Measurements from ENCODE around the gene ZDHHC9.
A peak's percentile ranks its signal among the peaks of the same experiment; 100 is the strongest.

Gene ZDHHC9

DNA sequence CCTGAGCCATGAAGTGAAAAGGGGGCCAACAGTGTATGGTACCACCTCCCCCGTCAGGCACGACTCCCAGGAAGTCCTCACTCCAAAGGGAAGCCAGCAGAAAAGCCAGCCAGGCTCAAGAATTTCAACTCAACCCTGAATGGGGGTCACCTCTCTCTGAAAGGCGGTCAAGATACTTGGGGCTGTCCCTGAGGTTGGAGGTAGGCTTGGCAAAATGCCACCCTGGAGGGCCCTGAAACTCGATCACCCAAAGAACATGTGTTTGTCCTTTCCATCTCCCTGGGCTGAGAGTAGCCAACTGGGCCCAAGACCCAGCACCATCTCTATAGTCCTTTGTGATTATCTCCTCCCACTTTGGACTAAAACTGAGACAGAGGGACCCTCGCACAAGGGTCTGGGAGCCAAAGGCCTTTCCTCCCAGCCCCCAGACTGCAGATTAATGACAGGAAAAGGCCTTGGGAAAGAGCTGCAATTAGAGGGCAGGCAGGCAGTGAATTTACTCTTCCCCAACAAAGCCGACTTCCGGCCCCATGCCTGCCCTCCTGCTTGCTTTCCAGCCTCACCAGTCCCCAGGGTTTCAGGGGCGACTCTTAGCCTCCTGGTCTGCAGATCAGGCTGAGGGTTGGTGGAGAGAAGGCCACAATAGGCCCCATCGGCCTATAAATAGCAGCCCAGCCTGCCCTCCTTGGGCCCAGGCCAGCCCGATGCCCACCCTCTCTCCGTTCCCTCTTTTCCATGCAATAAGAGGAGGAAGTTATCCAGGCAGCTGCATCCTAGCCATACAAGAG is 58.3 kb downstream of the ZDHHC9 start:
- no peak for DNase-seq

DNA sequence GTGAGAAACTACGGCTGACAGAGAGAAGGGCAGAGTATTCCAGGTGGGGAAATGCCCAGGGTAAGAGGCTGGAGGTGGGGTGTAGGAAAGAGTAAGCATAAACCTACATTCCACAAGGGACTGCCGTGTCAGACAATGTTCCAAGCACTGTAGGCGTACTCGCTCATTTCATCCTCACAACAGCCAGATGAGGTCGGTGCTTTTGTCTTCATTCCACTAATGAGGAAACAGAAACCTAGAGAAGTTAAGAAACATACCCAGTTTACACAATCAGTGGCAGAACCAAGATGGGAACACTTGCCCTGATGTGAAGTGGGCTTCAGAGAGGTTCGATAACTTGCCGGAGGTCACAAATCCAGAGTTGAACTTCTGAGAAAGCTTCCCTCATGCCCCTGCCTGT is 59.3 kb downstream of the ZDHHC9 start:
- DNase-seq = no peak

DNA sequence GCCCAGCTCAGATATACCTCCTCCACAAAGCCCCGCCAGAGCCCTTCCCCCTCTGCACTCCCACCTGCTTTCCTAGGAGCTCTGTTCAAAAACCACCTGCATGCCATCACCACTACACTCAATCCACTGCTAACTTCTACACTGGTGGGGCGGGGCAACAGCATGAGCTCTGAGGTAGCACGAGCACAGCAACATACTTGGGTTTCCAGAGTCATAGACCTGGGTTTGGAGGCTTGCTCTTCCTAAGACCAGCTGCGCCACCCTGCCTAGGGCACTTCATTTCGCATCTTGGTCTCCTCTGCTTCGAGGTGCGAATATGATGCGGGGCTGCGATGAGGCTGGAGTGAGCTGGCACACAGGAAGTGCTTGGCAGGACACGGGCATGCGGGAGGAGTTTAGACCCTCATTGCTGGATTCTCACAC is 60.4 kb downstream of the ZDHHC9 start:
- peak; percentile 34 for DNase-seq

DNA sequence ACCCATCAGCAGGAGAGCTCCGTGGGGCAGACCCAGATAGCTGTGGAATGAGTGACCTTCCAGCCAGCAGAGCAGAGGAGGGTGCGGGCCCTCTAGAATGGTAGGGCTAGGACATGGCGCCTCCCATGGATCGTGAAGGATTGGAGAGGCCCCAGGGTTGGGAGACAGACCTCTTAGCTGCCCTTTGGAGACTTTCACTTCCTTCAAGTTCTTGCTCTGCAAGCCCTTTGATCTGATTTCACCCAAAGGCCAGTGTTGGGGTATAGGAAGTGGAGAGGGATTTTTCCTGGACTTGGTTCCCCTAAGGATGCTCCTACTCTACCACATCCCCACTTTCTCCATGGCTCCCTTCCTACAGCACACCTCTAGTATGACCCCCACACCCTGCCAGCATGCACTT is 61.0 kb downstream of the ZDHHC9 start:
- DNase-seq = no peak

DNA sequence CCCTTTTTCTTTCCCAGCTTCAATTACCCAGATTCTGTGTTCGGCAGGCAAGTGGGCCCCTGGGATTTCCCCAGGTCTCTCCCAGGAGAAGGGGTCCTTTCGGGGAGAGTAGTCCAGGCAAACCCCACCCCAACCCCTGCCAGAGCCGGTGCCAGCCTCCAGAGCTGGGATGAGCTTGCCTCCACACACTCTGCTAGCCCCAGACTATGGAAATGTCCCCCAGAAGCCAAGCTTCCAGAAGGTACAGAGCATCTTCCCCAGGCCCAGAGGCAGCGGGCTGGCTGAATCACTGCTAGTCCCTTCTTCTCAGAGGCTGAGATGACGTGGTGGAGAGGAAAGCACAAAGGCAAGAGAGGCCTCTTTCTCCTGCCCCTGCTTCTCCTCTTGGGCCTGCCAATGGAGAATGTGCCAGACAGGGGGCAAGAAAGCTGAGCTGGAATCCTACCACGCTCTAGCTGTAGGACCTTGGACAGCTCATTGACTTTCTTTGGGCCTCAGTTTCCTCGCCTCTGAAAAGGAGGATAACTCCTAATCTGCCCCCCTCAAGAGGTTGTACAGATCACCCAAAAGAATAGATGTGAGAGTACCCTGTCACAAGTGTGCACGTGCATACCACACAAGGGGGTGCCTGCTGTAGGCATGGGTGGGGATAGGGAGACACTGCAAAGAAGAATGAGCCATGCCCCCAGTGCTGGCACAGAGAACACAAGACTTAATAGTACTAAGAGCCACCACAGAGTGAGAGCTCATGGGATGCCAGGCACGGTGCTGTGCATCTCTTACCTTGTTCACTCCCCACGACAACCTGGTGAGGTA is 61.8 kb downstream of the ZDHHC9 start:
- peak; percentile 37 for DNase-seq

DNA sequence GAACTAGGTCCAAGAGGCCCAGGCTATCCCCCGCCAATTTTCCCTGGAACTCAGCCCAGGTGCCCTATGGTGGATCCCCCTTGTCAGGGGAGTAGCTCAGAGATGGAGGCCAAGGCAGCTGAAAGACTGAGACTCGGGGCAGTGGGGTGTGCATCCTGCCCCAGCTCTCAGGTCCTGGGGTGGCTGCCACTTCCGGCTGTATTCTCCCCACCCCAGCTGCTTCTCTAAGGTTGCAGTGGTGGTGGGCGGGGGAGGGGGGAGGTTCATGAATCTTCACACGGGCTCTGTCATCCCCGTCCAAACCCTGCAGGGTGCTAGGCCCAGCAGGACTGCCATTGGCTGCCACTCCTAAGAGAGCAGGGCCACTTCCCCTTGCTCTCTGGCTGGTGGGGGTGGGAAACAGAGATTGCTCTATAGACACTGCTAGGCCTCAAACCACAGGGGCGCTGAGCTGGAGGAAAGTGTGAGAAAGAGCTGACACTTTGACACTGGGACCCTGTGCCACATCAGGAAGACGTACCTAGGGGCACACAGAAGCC is 62.5 kb downstream of the ZDHHC9 start:
- peak; percentile 68 for DNase-seq

DNA sequence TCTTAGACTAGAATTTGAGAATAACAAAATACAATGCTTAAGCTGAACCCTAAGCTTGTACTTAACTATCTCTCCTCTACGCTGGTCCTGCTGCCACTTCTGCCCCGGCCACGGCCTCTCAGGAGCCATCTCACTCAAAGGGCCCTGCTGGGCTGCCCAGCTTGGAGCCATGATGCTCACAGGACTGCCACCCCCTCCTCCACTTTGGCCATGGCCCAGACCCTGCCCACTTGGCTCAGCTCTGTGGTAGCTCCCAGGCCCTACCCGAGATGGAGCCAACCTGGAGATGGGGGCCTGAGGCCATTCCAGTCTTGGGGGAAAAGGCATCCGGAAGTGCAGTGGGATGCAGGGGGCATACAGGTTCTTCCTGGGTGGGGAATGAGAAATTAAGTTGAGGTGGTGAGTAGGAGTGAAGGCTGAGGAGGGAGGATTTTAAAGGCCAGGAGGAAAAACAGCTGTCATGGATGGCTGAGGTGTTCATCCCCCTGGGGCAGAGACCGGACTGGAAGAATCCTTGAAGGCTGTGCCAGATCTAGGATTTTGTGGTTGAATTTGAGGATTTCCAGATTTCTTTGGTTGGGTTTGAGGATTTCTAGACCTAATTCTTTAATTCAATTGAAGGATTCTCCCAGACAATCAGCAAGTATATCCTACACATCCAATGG is 63.1 kb downstream of the ZDHHC9 start:
- no peak for DNase-seq

DNA sequence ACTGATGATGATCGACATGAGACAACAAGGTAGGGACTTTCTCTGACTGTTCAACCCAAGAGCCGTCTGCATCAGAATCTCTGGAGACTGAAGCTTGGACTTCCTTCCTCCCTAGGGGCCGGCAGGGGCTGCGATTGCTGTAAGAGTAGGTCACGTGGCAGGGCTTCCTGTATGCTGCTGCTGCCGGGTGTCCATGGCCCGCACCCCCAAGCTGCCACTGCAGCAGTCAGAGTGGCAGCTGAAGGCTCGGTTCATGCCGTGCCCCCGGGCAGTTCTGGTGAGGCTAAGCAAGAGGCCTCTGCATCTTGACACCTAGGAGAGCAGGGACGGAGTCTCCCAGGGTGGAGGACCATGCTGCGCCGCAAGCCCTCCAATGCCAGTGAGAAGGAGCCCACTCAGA is 63.9 kb downstream of the ZDHHC9 start, which contains the start of gene SASH3:
TSS of gene SASH3 (plus strand) at position 203 of the 400 bp plus-strand sequence. CDS start at position 352, 149 bp downstream.
- peak; percentile 45 for DNase-seq

DNA sequence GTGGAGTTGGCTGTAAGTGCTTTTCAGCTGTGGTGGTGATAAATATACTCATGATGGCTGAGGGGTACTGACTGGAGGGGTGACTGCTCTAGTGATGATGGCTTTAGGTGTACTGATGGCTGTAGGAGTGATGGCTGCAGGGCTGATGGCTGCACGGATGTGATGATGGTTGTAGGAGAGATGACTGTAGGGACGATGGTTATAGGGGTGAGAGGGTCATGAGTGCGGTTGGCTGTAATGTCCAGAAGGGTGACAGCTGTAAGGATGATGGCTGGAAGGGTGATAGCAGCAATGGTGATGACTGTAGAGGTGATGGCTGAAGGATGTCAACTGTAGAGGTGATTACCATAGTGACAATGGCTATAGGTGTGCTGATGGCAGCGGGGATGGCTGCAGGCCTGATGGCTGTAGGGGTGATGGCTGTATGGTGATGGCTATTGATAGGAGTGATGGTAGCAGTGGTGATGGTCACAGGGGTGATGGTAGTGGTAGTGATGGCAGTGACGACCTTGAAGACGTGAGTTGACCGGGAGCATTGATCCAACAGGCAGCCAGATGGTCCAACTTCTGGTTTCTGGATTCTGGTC is 64.5 kb downstream of the ZDHHC9 start:
- no peak for DNase-seq

DNA sequence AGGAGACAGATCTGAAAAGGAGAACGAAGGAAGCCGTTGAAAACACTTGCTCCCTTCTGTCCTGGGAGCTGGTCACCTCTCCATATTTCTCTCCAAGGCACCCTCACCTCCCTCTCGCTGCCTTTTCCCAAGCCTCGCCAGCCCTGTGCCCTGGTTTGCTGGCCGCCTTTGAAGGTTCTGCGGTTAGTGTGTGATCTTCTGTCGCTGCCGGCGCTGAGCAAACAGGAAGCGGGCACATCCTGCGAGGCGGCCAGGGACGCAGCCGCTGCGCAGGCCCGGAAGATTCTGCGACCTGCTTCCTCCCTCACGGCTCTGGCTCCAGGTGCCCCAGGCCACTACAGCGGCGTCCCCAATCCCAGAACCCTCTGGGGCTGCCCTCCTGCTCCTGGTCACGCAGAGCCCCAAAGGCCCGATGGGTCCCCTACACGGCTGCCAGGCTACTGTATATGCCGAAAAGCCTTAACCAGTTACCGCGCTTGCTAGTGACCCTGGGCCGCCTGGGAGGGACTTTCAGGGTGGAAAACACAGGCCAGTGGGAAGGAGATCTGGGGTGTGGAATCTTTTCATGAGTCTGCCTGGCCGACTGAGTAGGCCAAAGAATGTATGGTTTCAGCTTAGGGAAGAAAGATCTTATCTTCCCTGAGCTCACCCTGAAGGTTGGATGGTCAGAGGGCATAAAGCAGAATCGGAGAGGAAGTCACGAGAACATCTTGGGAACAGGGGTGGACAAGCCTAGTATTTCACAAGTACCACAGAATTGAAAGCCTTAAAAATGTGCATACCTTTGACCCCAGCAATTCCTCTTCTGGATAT is 66.3 kb downstream of the ZDHHC9 start:
- DNase-seq = peak; percentile 67

DNA sequence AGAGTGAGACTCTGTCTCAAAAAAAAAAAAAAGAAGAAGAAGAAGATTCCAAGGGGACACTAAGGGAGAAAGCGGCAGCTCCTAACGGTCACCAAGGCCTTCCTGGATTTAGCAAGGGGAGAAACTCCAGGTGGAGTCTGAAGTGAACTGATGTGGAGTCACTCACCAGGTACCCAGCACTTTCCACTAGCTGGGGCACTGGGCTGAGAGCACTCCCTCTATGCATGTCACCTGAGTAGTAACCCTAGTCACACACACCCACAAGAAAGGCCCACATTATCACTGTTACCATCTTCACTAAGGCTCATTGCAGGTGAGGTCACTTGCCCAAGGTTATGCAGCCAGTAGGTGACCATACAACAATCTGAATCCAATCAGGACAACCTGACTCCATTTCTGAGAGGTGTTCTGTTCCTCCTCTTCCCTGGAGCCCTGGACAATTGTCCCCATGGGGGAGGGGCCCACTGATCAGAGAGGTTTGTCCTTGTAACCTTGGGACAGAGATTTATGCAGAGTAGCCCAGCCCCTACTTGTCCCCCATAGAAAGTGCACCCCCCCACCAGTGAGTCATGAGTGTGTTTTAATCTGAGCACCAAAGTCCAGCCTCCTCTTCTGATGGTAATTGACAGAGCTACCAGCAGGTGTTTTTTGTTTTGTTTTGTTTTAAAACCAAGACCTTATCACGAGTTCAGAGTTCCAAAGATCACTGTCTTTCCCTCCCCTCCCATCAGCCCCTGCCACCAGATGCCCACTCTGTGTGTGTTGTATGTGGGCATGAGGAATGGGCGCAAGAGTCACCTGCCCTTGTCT is 69.8 kb downstream of the ZDHHC9 start:
- no peak for DNase-seq

DNA sequence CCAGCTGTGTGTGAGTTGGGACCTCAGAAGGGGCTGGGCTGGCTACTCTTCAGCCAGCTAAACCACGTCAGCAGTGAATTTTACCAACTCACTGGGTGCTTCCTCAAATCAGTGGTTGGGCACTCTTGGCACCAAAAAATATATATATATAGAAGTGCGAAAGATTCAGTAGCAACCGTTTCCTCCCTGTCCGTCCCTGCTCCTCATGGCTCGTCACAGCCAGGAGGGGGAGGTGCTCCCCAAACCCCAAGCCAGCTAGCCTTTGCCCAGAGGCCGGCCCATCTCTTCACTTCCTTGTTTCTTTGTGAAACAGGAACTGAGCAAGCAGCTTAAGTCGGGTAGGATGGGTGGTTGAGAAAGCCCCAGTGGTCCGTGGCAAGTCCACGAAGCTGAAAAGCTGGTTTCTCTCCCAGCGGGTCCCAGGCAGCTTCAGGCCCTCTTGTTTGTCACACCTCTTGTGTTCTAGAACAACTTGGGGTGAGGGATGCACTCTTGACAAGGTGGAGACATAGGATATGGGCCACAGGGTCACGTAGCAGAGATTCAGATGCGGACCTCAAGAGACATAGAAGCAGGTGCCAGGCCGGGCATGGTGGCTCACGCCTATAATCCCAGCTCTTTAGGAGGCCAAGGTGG is 70.8 kb downstream of the ZDHHC9 start:
- DNase-seq = no peak

DNA sequence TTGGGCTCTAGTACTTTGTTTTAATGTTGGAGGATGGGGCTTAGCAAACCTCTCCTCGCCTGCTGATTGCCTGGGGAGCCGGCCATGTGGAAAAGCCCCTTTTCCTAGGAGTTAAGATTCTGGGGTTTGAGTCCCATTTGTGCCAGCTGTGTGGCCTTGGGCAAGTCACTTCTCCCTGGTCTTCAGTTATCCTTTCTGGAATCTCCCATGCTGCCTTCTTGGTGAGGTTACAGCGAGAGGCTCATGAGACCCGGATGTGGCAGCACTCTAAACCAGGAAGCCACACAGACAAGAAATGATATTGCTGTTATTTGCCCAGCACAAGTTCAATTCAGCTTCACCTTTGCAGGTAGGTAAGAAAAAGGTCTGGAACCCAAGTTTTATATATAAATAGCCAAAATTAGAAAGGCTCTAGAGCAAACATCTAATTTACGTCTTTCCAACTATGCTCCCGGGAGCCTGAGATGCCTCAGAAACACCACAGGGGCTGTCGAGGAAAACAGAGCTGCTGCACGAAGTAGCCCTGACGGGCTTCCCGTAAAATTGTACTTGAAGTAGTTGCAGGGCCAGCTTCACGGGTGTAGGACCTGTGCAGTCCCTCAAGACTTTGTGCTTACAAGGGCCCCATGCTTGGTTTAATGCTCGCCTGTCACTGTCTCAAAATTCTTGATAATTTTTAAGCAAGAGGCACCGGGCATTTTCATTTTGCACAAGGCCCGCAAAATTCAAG is 72.3 kb downstream of the ZDHHC9 start:
- no peak for DNase-seq

DNA sequence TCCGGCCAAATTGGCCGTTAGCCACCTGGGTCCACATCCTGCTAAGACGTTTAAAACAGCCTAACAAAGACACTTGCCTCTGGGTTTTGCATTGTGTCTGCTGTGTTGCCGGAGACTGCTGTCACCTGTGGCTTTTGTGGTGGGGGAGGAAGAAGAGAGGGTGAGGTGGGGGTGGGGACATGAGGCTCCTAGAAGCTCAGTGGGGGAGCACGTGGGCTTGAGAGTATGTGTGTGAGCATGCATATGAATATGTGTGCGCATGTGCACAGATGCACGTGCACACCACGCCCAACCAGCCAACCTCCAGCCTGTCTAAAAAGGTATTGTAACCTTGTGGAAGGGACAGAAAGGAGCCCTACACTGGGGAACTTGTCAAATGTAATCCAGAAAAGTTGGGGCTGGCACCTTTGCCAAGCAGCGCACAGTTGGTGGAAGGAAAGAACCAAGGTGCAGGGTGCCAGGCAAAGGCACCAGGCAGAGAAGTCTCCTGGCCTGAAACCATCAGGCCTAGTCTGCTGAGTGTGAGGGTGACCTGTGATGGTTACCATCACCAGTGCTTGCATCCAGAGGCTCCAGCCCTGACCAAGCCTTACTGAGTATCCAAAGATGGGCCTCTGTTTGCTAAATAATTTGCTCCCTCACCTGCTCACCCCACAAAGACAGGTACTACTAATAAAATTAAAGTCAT is 74.1 kb downstream of the ZDHHC9 start:
- DNase-seq = peak; percentile 59

DNA sequence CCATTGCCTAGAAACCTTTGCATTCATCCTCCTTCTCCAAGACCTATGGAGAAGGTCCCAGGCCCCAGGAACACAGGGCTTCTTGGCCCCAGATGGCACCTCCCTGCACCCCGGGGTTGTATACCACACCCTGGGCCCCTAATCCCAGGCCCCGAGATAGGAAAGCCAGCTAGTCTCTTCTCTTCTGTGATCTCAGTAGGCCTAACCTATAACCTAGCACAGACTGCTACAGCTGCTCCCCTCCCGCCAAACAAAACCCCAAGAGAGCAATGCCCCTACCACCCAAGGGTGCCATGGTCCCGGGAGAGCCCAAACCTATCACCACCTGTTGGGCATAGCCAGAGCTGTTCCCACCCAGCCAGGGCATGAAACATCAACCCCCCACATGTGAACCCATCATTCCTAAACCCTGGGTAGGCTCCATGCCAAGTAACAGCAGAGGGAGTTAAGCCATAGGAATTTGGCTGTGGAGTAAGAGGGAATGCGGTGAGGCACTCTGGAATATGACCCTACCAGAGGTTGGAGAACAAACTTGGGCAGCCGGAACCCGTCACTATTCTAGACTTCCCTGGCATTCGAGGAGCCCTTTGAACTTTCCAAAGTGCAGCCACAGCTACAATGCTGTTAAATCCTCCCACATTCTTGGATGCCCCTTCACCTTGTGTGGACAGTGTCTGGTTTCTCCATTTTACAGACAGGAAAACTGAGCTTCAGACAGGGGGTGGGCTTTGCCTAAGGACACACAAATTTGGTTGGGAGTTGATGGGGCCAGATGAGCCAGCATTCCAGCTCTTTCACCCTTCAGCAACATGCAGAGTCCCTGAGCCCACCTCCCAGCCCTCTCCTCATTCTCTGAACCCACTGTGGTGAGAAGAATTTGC is 74.9 kb downstream of the ZDHHC9 start:
- DNase-seq = no peak

DNA sequence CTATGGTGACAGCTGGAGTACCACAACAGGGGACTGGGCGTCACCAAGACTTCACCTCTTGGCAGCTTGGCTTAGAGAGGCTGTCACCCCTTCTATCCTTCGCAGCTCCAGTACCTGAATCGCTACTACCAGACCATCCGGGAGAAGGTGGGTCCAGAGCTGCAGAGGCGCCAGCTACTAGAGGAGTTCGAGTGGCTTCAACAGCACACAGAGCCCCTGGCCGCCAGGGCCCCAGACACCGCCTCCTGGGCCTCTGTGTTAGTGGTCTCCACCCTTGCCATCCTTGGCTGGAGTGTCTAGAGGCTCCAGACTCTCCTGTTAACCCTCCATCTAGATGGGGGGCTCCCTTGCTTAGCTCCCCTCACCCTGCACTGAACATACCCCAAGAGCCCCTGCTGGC is 75.5 kb downstream of the ZDHHC9 start:
- DNase-seq = no peak

DNA sequence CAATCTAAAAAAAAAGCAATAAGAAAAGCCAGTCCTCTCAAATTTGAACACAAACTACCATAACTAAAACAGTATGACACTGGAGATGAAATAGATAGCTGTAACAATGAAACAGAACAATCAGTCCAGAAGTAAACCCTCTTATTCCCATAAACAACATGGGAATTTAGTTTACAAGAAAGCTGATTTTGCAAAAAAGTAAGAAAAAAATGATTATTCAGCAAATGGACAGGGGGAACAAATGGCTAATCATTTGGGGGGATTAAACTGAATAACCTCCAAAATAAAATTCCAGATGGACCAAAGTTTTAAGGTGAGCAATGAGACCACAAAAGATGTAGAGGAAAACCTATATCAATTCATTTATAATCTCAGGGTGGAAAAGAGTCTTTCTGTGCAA is 80.0 kb downstream of the ZDHHC9 start:
- DNase-seq = no peak

DNA sequence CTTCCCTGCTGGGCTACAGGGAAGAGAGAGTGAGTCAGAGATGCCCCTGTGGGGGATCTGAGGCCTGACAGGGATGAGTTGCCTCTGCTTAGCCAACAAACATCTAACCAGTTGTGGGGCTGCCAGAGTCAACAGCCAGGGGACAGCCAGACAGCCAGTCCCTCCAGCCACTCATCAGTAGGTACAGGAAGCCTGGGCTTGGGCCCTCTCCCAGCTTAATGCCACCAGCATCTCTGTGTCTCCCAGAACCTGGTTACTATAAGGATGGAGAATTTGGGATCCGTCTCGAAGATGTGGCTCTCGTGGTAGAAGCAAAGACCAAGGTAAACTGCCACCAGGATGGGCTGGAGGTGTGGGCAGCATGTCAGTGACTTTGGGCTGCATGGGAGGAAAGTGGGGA is 81.2 kb downstream of the ZDHHC9 start:
- no peak for DNase-seq

All from stimulated activated CD4-positive, alpha-beta T cell treated with anti-CD3 and anti-CD28 coated beads, Interleukin-4, amount 100 ng/mL, for 1 hour (primary cell).